GM19467 (cell line): ENCODE data around the gene CXCR5.

Experiments
- ATAC-seq: cut with Tn5 transposase; IDR thresholded peaks from one replicate; pipeline ENCODE4 v1.9.1; 2021; ENCODE audit warnings: mild to moderate bottlenecking, moderate library complexity; ENCODE audit not compliant: unreplicated experiment

The CXCR5 gene

DNA sequence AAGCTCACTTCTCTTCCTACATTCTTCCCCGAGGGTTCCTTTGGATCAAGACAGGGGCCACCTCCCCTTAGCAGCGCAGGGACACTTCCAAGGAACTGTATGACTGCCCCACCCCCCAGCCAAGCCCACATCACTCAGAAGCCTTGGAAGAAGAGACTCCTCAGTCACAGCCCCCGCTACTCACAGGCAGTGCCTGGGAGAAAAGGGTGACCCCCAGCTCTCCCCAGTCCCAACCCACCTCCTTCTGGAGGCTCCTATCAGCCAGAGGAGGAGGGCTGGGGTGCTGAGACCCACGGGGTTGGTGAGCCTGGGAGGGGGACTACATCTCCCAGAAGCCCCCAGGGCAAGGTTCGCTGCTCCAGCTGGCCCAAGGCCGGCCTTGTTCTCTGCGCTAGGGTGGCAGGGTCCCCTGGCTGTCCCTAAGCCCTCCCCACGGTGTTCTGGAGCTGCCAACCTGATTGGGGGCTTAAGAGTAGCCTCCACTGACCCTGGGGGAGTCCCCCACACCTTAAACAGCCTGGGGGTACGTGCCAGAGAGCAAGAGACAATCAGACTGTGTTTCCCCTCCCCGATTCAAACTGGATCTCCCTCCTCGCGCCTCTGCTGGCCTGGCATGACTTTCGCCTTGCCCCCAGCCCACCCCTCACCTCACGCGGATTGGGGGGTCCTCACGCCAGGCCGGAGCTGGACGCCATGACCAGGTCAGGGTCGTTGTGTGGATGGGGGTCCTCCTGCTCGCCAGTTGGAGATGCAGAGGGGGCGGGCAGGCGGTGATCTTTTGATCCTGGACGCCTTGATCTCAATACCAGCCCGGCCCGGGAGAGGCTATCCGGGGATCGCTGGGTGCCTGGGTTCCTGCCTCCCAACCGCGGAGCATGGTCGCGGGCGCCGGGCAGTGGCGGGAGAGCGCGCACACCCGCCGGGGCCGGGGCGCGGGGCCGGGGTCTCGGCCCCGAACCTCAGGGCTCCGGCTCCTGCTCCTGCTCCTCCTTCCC is 41.2 kb downstream of the CXCR5 start:
- no peak for ATAC-seq

DNA sequence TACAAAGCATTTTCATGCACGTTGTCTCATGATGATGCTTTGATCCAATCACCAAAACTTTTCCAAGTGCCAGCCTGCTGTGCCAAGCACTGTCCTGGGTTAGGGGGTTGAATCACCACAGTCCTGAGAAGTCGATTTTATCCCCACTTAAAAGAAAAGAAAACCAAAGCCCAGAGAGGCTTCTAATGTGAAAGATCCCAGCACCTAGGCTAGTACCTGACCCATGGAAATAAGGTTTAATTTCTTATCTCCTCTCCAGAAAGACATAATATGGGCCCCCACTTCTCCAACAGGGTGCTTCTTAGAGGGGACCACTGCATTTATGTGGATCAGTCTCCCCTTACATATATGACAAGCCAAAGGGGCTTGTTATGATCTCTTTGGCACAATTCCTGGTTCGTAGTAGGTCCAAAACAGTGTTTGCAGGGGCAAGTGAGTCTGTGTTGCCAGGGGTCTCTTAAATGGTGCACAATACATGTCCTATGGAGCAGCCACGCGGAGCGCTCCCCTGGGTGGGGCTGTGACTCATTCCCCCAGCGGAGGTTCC is 43.9 kb downstream of the CXCR5 start:
- no peak for ATAC-seq

DNA sequence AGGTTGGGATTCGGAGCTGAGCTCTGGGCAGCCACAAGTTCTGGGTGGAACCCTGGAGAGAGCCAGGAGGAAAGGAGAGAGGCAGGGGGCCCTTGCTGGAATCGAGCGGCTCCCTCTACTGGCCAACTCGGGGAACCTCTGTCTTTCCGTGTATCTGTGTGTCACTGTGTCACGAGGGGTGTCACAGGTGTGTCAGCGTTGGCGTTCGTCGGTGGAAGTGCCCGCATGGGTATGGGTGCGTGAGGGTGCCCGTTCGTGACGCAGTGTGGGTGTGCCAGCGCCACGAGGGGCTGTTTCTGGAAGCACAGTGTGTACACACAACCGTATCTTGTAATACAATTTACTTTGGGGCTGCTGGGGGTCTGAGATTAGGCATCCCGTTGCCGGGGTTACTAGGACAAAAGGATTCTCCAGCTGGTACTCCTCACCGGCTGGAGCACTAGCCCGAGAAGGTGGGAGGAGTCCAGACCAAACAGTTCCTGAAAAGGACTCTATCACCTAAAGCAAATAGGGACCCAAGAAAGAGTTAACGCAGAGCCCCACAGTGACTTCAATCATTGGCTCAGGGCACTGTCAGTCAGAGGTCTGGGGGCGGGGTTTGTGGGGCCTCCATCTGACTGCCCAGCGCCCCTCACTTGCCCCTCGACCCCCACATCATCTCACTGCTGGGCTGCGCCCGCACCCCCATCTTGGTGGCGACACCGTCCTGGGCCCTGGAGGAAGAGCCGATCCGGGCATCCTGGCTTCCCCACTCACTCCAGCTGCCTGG is 44.6 kb downstream of the CXCR5 start:
- peak; percentile 37 for ATAC-seq

DNA sequence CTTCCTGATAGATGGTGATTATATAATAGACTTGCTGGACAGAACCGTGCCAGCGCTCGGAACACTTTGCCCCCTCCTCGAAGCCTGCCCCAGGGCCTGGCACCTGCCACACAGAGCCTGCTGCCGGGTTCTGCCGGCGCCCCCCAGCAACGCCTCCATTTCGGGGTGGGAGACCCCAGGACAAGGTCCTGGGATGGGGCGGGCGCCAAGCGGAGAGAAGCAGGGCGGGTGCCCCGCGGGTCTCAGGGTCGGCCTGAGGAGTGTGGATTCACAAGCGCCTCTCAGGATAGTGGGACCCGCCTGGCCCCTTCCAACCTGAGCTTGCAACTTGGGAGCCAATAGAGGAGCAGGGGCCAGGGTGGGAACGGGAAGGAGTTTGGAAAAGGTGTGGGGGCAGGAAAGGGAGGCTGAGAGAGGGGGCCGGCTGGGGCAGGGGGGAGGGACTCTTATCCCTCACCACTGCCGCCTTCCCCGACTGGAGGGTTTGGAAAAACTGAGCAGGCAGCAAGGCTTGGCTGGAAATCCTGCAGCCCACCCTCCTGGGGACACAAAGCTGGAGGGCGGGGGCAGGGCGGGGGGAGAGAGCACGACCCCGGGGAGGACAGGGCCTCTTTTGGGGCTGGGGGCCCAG is 45.3 kb downstream of the CXCR5 start:
- ATAC-seq: no peak

DNA sequence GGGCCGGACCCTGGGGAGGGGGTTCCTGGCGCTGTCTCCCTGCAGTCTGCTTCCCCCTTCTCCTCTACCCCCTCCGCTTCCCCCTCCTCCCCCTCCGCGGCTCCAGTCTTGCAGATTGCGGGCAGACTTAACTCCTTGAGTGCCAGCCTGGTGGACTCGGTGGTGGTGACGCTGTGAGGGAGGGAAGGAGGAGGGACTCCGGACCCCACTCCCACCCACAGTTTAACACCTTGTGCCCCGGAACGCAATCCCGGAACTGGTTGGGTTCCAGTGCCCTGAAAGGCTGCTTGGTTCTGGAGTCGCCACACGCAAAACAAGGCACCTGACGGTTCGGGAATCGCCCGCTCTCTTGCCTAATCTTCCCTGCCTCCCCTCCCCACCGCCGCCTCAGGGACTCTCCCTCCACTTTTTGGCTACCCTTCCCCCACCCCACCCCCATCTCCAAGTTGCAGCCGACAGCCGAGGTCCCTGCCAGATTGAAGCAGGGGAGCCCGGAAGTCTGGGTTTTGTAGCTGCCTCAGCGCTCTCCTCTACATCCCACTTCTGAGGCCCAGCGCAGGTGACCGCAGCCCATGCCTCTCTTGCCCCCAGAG is 45.9 kb downstream of the CXCR5 start:
- no peak for ATAC-seq

DNA sequence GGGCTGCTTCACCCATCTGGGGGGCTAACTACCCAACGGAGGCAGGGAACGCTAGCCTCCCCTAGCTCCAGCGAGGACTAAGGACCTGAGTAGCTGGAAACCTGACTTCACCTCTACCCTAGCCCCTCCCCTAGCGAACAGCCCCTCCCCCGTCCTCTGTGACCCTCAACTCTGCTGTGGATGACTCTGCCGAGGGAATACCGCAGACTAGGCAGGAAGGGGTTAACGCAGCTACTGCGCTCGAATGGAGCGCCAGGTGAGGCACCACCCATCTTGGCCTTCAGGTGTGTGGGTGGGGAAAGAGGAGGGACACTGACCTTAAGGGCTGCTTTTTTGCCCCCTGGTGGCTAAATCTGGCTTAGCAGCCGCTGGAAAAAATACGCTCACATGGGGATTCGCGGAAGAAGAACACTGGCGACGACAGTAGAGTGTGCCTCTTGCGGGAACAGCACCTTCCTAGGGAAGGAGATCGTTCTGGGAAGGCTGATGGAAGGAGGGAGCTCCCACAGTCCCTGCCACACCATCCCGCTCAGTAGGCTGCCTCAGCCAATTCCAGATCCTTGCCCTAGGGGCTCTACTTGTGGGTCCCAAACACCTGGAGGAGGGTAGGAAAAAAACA is 46.5 kb downstream of the CXCR5 start:
- ATAC-seq: no peak

DNA sequence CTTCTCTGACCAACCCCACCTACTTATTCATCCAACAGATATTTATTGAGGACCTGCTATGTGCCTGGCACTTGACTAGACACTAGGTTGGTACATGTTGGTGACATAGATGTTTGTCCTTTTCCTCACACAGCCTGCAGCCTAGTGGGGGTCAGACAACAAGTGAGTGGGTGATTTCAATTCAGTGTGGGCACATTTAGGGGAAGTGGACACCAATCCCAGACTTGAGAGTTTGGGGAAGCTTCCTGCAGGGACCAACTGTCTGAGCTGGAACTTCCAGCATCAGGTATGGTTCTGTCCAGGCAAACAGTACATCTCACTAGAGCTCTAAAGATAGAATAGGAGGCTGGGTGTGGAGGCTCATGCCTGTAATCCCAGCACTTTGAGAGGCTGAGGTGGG is 47.9 kb downstream of the CXCR5 start:
- ATAC-seq: no peak

DNA sequence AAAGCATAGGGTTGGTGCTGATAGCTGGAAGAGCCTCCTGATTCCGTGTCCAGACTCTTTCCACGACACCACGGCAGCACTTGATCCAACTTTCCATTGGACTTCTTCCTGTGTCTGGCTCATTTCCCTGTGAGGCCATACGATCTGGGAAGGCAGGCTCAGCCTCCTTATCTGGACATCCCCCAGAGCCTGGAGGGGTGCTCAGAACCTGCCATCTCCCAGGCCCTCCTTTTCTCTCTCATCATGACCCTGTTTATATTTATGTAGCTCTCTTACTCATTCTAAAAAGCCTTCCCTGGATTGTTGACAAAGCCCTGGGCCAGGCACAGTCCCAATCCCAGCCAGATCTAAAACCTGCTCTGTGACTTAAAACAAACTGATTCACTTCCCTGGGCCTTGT is 49.8 kb downstream of the CXCR5 start:
- ATAC-seq: no peak

DNA sequence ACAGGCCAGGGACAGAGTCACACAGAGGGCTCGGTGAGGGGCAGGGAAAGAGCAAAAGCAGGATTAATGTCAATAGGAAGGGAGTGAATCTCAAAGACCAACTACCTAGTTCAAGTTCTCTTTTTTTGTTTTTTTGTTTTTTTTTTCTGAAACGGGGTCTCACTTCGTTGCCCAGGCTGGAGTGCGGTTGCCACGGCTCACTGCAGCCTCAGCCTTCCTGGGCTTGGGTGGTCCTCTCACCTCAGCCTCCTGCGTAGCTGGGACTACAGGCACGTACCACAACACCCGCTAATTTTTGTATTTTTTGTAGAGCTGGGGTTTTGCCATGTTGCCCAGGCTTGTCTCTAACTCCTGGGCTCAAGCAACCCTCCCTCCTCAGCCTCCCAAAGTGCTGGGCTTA is 51.7 kb downstream of the CXCR5 start:
- no peak for ATAC-seq

DNA sequence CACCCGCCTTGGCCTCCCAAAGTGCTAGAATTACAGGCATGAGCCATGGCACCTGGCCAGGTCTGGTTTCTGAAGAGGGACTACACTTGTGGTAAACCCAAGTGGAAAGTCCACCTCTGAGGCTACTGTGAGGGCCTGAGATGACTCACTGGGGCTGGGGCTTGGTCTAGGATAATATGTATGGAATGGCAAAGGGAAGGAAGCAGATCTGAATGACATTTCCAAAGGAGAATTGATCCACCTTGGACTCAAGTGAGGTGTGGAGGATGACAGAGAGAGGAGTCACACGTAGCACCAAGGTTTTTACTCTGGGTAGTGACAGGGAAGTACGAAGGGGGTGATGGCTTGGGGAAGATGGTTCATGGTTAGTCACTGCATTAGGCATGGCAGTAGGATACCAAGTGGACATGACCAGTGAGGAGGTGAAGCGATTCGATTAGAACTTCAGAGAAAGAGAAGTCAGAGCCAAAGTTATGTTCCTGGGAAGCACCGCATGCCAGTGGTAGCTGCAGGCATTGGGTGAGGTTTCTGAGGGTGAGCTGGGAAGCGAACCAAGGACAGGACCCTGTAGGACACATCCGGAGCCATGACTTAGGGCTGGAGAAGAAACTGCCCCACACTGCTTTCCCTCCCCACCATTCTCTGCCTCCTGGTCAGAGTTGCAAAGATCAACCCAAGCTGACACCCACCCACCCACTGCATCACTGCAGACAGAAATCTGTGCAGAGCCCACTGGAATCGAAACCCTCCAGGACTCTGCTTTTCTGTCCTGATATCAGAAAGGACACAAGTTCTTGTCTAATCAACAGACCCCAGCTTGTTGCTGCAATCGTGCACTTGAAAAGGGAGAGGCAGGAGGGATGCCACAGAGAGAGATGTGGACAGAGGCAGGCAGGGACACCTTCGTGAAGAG is 55.1 kb downstream of the CXCR5 start:
- ATAC-seq: no peak

DNA sequence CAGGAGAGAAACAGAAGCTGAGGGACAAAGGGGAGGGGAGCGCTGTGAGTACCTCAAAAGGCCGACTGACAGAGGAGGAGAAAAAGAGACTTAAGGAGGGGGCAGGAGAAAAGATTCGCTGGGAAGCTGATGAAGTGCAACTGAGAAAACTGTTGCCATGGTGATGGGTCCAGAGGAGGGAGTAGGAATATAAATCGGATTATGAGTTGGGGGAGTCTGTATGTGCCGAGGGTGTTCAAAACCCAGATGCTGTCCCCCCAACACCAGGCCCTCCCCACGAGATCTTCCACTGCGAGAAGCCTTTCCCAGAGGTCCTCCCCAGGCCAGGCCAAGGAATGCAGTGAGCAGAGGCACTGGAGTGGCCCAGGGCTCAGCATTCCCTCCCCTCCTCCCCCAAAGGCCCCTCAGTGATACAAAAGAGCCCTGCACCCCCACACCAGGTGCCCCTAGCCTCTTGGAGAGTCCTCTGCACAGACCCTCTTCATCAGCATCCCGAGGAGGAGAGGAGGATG is 55.8 kb downstream of the CXCR5 start:
- no peak for ATAC-seq

DNA sequence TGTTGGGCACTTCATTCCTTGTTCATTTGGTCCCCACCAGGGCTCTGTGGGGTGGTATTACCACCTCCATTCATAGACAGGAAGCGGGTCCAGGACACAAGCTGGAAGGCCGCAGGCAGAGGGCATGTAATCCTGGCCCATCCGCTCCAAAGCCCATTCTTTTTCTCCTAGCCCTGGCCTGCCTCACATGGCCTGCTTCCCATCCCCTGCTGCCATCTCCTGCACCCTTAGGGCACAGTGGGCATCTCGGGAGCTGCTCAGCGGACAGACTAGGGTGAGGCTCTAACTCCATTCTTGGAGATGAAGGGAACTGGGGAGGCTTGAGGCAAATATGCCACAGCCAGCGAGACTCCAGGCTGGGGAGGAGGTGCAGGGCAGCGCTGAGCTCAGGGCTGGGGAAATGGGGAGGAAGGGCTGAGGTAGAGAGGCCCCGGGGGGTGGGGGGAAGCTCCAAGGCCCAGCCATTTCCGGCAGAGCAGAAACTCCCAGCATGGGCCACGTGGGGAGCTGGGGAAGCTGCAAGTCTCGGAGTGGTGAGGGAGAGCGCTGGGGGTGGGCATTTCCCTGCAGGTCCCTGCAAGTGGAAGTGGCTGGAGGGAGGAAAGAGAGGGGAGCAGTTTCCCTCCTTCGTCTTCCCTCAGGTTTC is 56.4 kb downstream of the CXCR5 start:
- no peak for ATAC-seq

DNA sequence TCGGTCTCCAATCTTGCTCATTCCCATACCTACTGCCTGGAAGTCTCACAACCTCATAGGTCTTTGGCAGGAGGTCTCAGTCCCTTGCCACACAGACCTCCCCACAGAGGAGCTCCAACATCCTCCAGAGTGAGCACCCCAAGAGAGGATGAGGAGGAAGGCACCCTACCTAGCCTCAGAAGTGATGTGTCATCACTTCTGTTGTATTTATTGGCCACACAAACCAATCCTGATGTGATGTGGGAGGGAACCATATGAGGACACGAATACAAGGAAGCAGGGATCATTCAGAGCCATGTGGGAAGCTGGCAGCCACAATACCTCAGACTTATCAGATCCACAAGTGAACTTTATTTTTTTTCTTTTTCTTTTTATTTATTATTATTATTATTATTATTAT is 63.4 kb downstream of the CXCR5 start:
- no peak for ATAC-seq
